ENCODE results near the gene IGFL2.
"Not testable (repeated sequence)": the region's sequence is repeated elsewhere in the genome, so short reads cannot be mapped to it uniquely, and the experiment has no call there.

The IGFL2 gene

GRCh38 chr19:46144756-46145155 lies 3.3 kb upstream of the IGFL2 start:
- no peak for DNase-seq

GRCh38 chr19:46147166-46147740 lies 785 bp upstream of the IGFL2 start:
- DNase-seq: no peak

GRCh38 chr19:46150606-46151005 lies 2.6 kb downstream of the IGFL2 start:
- DNase-seq: no peak

- no peak for DNase-seq
Measured at GRCh38 chr19:46155237-46155636, 7.2 kb downstream of the IGFL2 start.

- no peak for DNase-seq
Measured at GRCh38 chr19:46159418-46160232, 11.6 kb downstream of the IGFL2 start.

- no peak for DNase-seq
Measured at GRCh38 chr19:46160233-46160775, 12.3 kb downstream of the IGFL2 start.

- not testable (repeated sequence) for DNase-seq
Measured at GRCh38 chr19:46161642-46162257, 13.7 kb downstream of the IGFL2 start.

- no peak for DNase-seq
Measured at GRCh38 chr19:46162731-46163130, 14.7 kb downstream of the IGFL2 start.

GRCh38 chr19:46173886-46174480 lies 25.9 kb downstream of the IGFL2 start:
- DNase-seq: no peak

- DNase-seq: no peak
Measured at GRCh38 chr19:46176116-46176860, 28.2 kb downstream of the IGFL2 start.

GRCh38 chr19:46179076-46179759 lies 31.2 kb downstream of the IGFL2 start:
- DNase-seq: no peak

- peak; percentile 65 for DNase-seq
Measured at GRCh38 chr19:46180701-46181387, 32.8 kb downstream of the IGFL2 start.

- DNase-seq: peak; percentile 19
Measured at GRCh38 chr19:46181388-46181779, 33.3 kb downstream of the IGFL2 start.

- DNase-seq: no peak
Measured at GRCh38 chr19:46182476-46182875, 34.4 kb downstream of the IGFL2 start.

- peak; percentile 20 for DNase-seq
Measured at GRCh38 chr19:46184775-46185710, 37.0 kb downstream of the IGFL2 start.

- DNase-seq: no peak
Measured at GRCh38 chr19:46186101-46186716, 38.2 kb downstream of the IGFL2 start.

- DNase-seq: no peak
Measured at GRCh38 chr19:46186717-46187101, 38.7 kb downstream of the IGFL2 start.

- DNase-seq: no peak
Measured at GRCh38 chr19:46189971-46190888, 42.2 kb downstream of the IGFL2 start.

GRCh38 chr19:46191356-46191755 lies 43.3 kb downstream of the IGFL2 start:
- DNase-seq: no peak

Measured in kidney glomerular epithelial cell (primary cell).